SK-N-MC (cell line): Measurements from ENCODE around the gene CMC4.

Experiments
- EZH2 ChIP-seq: fragments of 200-600 bp; sonication (generic); IDR thresholded peaks from one replicate; pipeline ENCODE4 v1.6.1; 2017; ENCODE audit warnings: antibody characterized with exemption
- POLR2AphosphoS5 ChIP-seq: IDR thresholded peaks from 2 replicates; pipeline ENCODE4 v1.6.1; 2012; ENCODE audit warnings: mild to moderate bottlenecking, low read depth, low read length, borderline replicate concordance

DNA sequence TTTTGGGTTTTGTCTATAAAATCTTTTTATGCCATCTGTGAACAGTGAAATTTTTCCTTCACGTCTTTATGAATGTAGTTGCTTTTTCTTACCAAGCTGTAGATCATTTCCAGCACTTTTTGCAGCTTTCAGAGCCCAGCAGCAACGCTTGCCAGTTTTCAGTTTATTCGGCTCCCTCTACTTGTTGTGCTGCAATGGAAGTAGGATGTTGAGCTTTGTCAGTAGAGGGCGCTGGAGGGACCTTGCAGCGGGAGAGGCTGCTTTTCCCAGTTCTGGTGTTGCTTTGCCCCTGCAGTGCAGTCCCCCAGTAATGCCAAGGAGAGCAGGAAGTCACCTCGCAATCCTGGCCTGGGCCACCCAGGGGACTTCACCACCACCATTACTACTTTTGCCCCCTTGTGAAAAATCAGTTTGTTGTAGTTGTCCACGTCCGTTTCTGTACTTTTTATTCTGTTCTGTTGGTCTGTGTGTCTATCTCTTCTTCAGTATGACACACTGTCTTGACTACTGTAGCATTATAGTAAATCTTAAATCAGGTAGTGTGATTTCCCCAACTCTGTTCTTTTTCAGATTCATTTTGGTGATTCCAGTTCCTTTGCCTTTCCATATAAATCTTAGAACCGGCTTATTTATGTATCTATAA is 21.8 kb downstream of the CMC4 start:
- TF ChIP-seq EZH2 (no peak), POLR2AphosphoS5 (no peak)
